ENCODE measurements around the gene TNFRSF12A. TPM values are rescaled to one million over a fixed set of nuclear protein-coding genes. Genes with fewer than 3 reads are reported as not detected.

Gene TNFRSF12A
- total and polyA plus RNA-seq, 11 donors: 27.8 to 824 (median 97.1) TPM

- intact Hi-C loops (cut with DNase I): no loop called here
- no peak for ATAC-seq
- no peak overlapping the region for H3K27ac ChIP-seq
- H3K27me3 ChIP-seq: peaks cover 0 to 5% (median 2%) of the 10 kb centered on the region in 9 donors
- H3K4me3 ChIP-seq: no peak overlapping the region
- H3K36me3 ChIP-seq: peaks cover 0 to 21% (median 0%) of the 10 kb centered on the region in 9 donors
- no peak for TF ChIP-seq POLR2A (IDR thresholded peaks at IDR 0.05)
- TF ChIP-seq, protein P1, sequence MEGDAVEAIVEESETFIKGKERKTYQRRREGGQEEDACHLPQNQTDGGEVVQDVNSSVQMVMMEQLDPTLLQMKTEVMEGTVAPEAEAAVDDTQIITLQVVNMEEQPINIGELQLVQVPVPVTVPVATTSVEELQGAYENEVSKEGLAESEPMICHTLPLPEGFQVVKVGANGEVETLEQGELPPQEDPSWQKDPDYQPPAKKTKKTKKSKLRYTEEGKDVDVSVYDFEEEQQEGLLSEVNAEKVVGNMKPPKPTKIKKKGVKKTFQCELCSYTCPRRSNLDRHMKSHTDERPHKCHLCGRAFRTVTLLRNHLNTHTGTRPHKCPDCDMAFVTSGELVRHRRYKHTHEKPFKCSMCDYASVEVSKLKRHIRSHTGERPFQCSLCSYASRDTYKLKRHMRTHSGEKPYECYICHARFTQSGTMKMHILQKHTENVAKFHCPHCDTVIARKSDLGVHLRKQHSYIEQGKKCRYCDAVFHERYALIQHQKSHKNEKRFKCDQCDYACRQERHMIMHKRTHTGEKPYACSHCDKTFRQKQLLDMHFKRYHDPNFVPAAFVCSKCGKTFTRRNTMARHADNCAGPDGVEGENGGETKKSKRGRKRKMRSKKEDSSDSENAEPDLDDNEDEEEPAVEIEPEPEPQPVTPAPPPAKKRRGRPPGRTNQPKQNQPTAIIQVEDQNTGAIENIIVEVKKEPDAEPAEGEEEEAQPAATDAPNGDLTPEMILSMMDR (IDR thresholded peaks at IDR 0.05): no peak
- WGBS, 4 donors: 93 to 98% (median 94%) methylated on average over 6 to 15 of the region's 15 CpGs
- no peaks in the 10 kb centered on the region for H3K9me3 ChIP-seq
- peaks cover 0 to 23% (median 11%) of the 10 kb centered on the region in 12 donors for H3K4me1 ChIP-seq
- no peak for DNase-seq
Observed at GRCh38 chr16:2974319-2975056, 45.7 kb upstream of the TNFRSF12A start.

DNA sequence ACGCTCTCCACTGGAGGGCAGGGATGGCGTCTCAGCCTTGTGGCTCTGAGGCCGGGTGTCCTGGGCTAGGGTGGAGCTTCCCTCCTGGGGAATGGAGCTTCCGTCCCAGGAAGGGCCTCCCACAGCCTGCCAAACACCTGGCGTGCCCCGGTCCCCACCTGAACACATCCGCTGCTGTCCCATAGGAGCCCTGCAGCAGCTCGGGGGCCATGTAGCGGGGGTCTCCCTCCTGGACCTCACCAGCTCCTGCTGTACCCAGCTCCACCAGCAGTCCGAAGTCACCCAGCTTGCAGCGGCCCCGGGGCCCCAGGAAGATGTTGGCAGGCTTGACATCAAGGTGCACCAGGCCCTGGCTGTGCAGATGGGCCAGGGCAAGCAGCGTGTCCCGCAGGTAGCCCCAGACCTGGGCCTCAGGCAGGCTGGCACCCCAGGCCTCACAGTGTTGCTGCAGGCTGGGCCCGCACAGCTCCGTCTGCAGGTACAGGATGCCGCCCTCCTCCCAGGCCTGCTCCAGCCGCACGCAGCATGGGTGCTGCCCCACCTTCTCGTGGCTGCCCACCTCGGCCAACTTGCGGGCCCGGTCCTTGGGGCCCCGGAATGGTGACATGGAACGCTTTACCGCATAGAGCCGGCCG is 44.9 kb upstream of the TNFRSF12A start:
- Histone ChIP-seq H3K27ac (no peak overlapping the region), H3K27me3 (peaks cover 0 to 12% (median 4%) of the 10 kb centered on the region in 9 donors), H3K4me1 (peaks cover 0 to 22% (median 9%) of the 10 kb centered on the region in 12 donors), H3K4me3 (no peak overlapping the region), H3K36me3 (peaks cover 0 to 21% (median 0%) of the 10 kb centered on the region in 9 donors), H3K9me3 (no peaks in the 10 kb centered on the region)
- TF ChIP-seq POLR2A (IDR thresholded peaks at IDR 0.05): no peak
- TF ChIP-seq, protein P1 (IDR thresholded peaks at IDR 0.05): no peak
- DNase-seq (no peak), ATAC-seq (no peak)
- intact Hi-C loops (cut with DNase I): no loop called here
- WGBS, 4 donors: 92 to 94% (median 93%) methylated on average over 17 to 28 of the region's 28 CpGs

DNA sequence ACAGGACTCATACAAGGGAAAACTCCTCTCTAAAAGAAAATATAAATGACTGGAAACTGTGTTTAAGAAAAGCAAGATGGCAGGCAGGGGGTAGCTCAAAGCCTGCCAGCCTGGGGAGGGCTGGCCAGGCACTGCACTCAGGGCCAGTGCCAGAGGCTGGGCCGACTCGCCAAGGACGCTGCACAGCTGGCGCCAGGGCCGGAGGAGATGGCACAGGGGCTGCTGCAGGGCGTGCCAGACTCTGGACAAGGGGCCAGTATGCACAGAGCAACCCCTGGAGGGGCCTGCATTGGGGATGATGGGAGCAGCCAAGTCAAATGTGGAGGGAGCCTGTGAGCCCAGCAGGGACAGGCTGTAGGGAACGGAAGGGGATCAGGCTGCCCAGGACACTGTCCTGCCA is 44.0 kb upstream of the TNFRSF12A start:
- Histone ChIP-seq H3K9me3 (no peaks in the 10 kb centered on the region), H3K4me3 (no peak overlapping the region), H3K27me3 (peaks cover 0 to 12% (median 4%) of the 10 kb centered on the region in 9 donors), H3K27ac (no peak overlapping the region), H3K4me1 (peaks cover 0 to 22% (median 10%) of the 10 kb centered on the region in 12 donors), H3K36me3 (peaks cover 0 to 21% (median 0%) of the 10 kb centered on the region in 9 donors)
- TF ChIP-seq, protein P1 (IDR thresholded peaks at IDR 0.05): no peak
- no peak for TF ChIP-seq POLR2A (IDR thresholded peaks at IDR 0.05)
- intact Hi-C loops (cut with DNase I): no loop called here
- 94 to 96% (median 94%) methylated on average over 5 to 7 of the region's 7 CpGs for WGBS, 4 donors
- DNase-seq (no peak), ATAC-seq (no peak)

GRCh38 chr16:2976673-2977072 is 43.5 kb upstream of the TNFRSF12A start:
- intact Hi-C loops (cut with DNase I): no loop called here
- Histone ChIP-seq H3K4me1 (peaks cover 0 to 23% (median 12%) of the 10 kb centered on the region in 12 donors), H3K4me3 (no peak overlapping the region), H3K36me3 (peaks cover 0 to 21% (median 0%) of the 10 kb centered on the region in 9 donors), H3K27me3 (peaks cover 0 to 12% (median 4%) of the 10 kb centered on the region in 9 donors), H3K9me3 (no peaks in the 10 kb centered on the region), H3K27ac (no peak overlapping the region)
- no peak for DNase-seq
- 91 to 98% (median 95%) methylated on average over 8 to 15 of the region's 15 CpGs for WGBS, 4 donors
- no peak for ATAC-seq
- no peak for TF ChIP-seq POLR2A (IDR thresholded peaks at IDR 0.05)
- TF ChIP-seq, protein P1 (IDR thresholded peaks at IDR 0.05): no peak
